ENCODE results near the gene HOXA13.

HOXA13 gene

DNA sequence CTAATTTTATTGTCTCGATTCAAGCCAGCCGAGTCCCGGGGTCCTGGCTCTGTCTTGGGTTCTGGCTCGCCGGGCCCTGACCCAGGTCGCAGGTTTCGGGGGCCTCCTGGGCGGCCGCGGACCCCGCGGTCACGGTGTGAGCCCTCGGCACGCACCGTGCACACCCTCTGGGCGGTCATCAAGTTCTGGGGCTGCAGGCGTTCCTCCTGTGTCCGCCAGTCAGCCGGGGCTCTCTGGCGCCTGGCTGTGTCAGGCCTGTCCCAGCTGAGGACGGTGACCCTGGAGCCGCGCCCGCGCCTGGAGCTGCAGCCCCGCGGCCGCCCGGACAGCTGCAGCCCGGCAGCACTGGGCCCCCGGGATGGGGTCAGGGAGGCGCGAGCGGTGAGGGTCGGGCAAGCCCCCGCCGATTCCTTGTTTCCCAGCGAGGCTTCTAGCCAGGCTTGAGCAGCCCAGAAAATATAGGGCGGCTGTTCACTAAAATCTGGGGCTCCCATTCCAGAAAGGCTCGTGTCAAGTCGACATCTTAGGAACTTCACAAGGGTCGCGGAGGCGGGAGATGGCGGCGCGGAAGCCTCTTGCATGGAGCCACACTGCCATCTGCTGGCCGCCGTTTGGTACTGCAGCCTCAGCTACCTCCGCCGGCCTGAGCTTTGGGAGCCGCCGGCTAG lies 39.2 kb downstream of the HOXA13 start:
- in situ Hi-C loops (cut with MboI; ENCODE audit: low sequenced_read_pairs) = no loop called here

DNA sequence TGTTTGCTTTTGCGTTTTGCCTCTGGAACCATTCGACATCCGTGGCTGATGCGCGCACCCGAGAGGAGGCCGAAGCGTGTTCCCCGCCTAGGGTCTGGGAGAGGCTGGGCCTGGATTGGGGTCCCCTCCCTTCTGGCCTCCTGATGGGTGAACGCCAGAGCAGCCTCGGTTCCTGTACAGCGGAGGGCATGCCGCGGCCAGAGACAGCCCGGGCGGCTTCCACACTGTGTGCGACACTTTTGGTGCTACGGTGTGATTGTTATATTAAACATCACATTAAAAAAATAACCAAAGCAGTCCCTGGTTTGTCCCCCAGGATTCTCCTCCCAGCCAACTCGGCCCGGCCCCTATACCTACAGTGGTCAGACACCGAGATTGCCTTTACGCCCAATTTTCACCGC lies 39.7 kb downstream of the HOXA13 start:
- in situ Hi-C loops (cut with MboI; ENCODE audit: low sequenced_read_pairs) = no loop called here

DNA sequence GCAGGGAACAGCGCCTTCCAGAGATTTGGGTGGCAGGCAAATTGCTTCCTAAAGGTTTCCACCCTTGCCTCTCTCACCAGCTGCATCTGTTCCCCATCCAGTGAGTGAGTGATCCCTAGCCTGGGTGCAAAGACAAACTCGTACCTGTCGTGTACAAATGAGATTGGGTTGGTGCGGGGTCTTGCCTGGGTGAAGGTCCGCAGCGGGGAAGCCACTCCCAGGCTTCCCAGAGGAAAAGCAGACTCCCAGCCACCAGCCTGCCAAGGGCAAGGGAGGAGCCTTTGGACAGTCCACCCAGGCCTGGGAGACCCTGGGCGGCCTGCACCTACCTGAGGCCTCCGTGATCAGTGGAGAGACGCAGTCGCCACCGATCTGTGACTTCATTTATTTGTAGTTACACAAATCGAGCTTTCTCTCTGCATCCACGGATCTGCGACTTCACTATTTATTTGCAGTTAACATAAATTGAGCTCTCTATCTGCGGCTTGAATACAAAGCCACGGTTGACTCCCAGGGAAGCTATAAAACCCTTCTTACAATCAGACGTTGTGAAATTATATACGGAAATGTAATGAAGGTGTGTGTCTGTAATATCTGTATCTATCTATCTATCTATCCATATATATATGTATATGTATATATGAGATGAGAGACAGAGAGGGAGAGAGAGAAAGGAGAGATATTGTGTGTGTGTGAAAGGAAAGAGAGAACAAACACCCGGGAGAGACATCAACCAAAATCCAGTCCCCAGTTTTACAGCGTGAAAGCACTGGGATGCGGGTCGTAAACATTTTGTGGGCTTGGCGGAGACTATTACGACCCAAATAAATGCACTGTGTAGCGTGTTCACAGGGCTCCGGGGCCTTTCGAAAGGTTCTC lies 40.4 kb downstream of the HOXA13 start:
- in situ Hi-C loops (cut with MboI; ENCODE audit: low sequenced_read_pairs) = no loop called here

DNA sequence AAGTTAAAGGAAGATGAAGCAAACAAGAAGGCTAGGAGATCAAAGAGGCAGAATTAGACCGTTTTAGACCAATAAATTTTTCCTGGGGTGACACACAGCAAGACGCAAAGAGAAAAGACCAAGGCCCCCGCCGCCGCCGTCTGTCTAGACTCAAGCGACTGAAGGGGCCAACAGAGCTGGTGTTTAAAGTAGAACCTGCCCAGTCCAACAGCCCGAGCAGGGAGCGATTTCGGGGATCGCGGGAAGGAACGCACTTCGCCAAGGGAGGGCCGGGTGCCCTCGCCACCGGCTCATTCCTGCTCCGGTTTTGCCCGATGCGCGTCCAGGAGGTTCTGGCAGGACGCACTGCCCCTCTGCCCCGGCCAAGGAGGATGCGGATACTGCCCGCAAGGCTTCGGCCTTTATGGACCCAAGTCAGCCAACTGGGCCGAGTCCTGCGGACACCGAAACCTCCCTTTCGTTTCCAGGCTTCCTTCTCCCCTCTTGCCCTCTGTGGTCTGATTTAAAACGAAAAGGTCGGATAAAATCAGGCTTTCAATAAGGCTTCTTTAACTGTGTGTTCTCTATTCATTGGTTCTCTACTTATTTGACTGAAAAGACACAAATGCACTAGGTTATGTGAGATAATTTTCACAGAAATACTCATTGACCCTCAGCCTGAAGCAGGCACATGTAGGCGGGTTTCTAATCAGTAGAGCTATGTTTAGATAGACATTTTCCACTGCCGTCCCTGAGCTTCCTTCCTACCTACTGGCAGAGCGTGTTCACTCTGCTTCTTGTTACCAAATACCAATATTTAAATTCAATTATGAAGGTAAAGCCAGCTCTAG lies 41.2 kb downstream of the HOXA13 start:
- in situ Hi-C loops (cut with MboI; ENCODE audit: low sequenced_read_pairs) = no loop called here

DNA sequence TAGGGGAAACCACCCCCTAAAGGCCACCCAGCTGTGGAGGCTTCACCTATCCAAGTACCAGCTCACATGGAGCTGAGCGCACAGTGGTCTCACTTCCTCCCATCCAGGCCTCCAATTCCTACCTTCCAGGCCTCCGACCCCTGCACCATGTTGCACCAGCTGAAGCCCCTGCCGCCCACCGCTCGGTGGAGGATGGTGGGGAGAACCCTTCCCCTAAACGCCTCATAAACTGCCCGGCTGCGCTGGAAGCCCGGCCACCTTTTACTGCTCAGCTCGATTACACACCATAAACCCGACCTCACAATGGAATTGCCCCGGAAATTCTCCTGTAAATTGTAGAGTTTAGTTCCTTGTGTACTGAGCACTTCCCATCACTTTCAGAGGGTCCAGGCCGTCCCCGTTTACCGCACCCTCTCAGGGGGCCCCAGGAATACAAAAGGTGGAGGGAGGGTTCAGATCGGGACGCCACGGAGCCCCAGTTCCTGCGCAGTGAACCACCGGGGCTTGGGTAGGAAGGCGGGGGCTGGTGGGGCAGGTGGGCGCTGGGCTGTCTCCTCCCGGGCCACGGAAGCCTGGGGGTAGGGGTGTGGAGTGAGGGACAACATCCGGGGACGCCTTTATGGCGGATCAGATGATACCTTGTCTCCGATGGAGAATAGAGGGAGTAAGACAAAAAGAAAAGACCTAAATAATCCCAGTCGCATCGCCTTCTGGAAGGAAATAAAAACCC lies 42.0 kb downstream of the HOXA13 start:
- in situ Hi-C loops (cut with MboI; ENCODE audit: low sequenced_read_pairs) = no loop called here

DNA sequence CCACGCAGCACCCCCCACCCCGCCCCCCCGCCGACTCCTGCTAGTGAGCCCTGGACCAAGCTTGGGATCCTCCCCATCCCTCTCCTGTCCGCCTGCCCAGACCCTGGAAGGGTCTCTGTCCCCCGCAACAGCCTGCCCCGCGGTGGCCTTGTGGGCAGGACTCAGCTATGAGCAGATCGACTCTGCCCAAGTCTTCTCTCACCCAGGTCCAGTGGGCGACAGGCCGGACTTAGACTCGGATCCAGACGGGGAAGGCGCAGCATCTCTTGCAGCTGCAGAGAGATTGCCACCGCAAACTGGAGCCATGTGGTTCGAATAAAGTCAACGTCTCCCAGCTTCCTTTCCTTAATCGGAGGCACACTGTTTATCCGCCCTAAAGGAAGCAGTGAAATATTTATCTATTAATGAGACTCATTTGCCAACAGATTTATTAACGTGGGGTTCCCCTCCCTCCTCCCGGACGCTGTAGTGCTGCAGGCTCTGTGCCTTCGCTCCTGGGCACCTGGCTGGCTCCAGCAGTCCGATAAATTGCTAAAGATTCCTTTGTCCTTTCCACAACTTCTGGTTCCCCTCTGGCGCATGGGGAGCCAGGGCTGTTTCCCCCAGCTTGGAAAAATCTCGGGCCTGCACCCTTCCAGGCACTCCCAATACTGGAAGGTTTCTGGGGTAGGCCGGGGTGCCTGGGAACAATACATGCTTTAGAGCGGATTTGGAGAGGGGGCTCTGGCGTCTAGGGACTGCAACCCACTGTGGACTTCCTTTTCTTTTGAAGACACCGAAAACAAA lies 42.8 kb downstream of the HOXA13 start:
- in situ Hi-C loops (cut with MboI; ENCODE audit: low sequenced_read_pairs) = no loop called here

DNA sequence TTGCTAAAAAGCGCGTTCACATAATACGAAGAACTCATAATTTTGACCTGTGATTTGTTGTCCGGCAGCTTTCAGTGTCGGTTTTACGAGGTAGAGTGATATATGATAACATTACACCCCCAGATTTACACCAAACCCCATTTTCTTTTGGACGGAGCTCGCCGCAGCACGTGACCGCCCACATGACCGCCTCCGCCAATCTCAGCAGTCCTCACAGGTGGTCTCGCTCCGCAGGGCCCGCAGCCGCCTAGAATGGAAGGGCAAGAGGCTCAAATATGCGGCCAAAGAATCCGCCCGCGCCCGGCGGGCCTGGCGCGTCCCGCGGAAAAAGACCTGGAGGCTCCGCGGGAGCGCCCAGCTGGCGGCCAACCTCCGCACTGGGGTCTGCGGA lies 43.4 kb downstream of the HOXA13 start, which contains the start of gene HOXA7:
HOXA7 (minus strand) TSS at position 168 of the 391 bp plus-strand sequence; CDS start at position 38, 130 bp downstream.
- in situ Hi-C loops (cut with MboI; ENCODE audit: low sequenced_read_pairs) = no loop called here

DNA sequence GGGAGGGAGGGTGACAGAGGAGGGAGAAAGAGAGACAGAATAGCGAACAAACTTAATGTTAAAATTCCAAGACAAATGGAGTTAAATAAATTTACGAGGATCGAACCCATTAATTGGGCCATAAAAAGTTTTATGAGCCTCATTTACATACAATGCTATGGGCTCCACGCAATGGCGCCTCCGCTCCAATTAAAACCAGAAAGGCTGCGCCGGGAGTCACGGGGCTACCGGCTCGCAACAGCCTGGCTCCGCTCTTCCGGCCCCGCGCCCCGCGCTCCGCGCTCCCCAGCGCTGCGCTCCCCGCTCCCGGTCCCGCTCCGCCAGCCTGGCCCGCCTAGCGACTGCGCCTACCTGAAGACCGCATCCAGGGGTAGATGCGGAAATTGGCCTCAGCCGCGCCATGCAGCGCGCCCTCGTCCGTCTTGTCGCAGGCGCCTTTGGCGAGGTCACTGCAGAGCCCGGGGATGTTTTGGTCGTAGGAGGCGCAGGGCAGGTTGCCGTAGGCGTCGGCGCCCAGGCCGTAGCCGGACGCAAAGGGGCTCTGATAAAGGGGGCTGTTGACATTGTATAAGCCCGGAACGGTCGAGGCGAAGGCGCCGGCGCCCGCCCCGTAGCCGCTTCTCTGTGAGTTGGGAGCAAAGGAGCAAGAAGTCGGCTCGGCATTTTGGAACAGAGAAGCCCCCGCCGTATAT lies 43.9 kb downstream of the HOXA13 start:
- in situ Hi-C loops (cut with MboI; ENCODE audit: low sequenced_read_pairs) = no loop called here

DNA sequence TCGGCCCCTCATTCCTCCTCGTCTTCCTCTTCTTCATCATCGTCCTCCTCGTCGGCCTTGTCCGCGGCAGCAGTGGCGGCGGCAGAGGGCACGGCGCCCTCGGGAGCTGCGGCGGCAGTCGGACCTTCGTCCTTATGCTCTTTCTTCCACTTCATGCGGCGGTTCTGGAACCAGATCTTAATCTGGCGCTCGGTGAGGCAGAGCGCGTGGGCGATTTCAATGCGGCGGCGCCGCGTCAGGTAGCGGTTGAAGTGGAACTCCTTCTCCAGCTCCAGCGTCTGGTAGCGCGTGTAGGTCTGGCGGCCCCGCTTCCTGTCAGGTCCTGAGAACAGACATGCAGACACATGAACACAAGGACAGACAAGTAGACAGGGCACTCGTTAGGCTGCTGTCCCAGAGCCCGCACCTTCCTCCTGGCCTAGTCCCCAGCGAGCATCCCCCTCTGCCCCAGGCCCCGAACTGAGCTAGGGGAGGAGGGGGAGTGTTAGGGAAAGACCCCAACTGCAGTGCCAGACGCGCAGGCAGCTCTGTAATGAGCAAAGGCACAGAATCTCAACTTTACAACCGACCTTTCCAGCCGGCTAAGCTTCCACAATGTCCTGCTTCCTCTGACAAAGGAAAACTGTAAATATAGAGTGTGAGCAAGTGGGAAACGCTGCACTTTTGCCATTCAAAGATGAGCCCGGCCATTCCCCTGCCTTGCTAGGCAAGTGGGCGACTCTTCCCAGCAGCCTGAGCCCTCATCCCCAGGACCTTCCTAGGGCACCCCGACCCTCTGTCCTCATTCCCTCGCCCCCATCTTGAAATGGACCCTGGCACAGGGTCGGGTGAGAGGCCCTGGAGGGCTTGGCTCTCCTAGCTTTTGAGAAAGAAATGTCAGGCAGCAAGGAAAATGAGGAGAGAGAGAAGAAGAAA lies 44.7 kb downstream of the HOXA13 start:
- in situ Hi-C loops (cut with MboI; ENCODE audit: low sequenced_read_pairs) = no loop called here

DNA sequence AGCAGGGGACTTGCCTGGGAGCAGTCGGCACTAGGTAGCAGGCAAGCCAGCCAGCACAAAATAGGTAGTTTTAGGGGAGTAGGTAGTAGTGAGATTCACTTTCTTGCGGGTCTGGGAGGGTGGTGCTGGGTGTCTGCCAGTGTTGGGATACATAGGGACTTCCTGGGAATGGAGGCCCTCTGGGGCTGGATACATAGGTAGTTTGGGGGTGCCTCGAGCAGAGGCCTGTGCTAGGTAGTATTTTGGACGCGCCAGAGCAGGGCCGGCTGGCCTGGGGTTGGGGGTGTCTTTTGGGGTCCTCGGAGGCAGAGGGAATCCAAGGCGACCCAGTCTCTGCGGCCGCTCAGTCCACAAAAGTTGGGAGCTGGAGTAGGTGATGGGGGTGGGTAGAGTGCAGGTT lies 45.5 kb downstream of the HOXA13 start:
- in situ Hi-C loops (cut with MboI; ENCODE audit: low sequenced_read_pairs) = no loop called here

DNA sequence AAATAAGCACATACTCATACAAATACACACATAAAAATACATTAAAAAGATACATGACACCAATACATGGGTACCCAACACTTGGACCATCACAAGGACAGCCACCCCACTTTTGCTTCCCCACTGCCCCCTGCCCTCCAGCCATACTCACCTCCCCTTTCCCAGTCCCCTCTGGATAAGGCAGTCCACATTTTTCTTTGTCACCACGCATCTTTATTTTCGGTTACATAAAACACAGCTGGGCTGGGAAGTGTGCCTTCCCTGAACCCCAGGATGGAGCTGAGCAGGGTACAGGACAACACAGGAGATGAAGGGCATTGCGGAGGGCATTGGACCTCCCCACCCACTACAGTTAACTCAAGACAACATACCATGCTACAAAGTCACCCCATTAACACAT lies 46.4 kb downstream of the HOXA13 start:
- in situ Hi-C loops (cut with MboI; ENCODE audit: low sequenced_read_pairs) = no loop called here

DNA sequence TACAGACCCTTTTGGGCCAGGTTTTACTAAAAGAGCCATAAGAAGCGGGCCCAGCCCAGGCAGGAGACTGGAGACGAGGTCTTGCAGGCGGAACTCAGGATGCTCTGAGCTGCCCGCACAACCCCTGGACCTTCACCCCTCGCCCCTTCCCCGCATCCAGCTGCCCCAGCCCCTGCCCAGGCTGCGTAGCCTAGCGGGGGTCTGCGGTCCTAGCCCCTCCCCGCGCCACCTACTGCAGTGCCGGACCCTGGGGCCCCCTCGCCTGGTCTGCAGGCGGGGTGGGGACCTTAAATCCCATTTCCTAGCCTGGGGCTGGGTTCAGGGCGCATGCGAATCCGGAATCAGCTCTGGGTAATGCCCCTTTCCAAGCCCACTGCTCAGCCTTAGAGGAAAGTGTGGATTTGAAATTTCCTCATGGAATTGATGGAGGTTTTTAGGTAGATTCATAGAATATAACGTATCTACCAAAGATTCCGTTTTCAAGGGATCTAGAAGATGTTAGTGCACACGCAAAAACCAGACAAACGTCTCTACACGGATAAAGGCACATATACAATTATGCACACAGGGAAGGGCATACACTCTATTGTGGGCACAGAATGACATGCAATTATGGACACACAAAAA lies 47.0 kb downstream of the HOXA13 start:
- in situ Hi-C loops (cut with MboI; ENCODE audit: low sequenced_read_pairs) = no loop called here

DNA sequence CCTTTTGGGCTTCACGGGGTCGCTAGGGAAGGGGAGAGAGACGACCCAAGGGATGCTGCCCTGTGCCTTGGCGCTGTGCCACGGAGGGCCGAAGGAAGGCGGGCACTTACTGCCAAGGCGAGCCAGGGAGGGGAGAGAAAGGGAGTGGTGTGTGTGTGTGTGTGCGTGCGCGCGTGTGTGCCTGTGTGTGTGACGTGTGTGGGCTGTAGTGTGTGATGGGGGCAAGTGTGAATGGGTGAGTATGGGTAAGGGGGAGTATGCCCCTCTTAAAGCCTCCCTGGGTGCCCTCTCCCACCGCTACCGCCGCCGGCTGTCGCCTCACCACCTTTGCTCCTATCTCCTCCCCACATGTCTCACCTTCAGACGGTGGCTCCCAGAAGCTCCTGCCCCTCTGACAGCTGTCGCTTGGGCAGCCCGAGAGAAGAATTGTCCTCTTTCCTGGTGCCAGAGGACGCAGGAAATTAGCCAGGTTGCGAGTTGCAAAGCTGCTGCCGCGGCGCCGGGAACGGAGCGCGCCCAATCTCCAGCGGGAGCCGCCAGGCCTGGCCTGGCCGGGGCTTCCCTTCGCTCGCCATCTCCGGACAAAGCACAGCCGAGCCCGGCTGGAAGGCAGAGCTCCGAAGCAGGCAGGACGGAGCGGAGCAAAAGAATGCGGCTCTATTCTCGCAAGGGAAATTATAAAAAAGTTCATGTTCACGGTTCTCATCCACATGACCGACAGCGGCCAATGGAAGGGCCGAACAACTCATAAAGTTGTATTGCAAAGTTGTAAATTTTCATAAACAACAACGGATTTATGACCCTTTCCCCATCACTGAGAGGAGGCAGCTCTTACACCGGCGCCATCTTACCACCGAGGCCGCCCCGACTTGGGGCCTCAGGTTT lies 47.7 kb downstream of the HOXA13 start, which contains the start of gene HOXA3:
HOXA3 (minus strand) TSS at position 653 of the 885 bp plus-strand sequence. CDS start 41,943 bp downstream, outside the sequence.
- in situ Hi-C loops (cut with MboI; ENCODE audit: low sequenced_read_pairs) = no loop called here

DNA sequence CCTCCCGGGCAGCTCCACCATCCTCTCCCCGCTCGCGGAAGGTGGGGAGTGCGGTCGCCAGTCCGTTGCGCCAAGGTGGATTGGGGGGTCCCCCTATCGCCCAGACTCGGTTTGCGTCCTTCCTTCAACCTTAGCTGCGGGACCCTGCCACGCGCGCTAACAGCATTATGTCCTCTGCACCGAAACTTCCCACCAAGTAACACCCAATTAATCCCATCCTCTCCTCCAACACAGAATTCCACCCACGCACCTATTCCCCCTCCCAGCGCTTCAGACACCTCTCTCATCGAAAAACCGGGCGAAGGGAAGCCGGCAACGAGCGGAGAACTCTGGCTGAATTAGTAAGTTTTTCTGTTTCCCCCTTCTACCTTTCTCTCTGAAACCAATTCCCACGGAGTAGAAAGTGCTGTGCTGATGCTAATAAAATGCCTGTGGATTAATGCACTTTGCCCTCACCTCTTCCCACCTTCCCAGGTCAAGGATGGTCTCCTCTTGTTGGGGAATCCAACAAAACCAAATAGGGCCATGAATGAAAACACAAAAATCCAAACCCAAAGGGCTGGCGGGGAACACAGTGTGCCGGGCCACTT lies 48.5 kb downstream of the HOXA13 start:
- in situ Hi-C loops (cut with MboI; ENCODE audit: low sequenced_read_pairs) = no loop called here

DNA sequence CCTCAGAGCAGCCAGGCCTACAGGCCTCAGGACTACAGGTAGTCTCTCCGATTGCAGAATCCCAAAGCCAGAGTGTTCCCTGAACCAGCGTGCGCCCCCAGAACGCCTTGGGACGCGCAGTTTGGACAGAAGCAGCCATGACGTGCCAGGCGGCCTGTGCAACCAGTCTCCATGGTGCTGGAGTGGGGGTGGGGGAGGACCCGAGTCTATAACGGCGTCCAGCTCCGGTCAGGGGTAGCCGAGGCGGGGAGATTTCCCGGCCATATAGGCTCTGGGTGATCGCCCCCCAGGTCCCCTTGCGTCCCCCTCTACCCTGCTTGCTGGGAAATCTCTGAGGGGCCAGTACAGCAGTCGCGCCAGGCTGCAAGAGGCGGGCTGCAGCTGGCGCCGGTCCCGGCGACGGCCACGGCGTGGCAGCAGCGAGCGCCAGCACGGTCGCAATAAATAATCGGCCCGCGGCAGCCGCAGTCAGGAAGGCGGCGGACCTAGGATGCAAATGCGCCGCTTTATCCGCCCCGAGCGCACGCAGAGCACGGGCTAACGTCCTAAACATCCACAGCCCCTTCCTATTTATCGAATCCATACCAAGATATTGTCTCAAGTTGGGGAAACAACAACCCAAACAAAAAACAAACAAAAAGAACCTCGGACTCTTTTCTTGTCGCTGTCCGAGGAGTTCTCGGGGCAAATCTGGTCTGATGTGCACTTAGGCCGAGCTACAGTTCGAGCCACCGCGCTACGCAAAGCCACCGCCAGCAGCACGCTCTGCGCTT lies 49.1 kb downstream of the HOXA13 start:
- in situ Hi-C loops (cut with MboI; ENCODE audit: low sequenced_read_pairs) = no loop called here

All from hTERT RPE-1 (cell line).